Peyer's patch (tissue), 4 donors: ENCODE data around the gene LMX1B.

ENCODE experiments used
- CTCF ChIP-seq, 6 experiments: fragments of 450-650 bp in 4 of 6; fragments of 200-600 bp in 2 of 6; sonication (generic) in 1 of 6; IDR thresholded peaks; one replicate each; pipeline ENCODE4 v1.5.1; 2017 to 2019; ENCODE audit warnings: antibody characterized with exemption in 6 of 6, mild to moderate bottlenecking in 3 of 6, moderate library complexity in 1 of 6
- POLR2A ChIP-seq, 2 donors: fragments of 450-650 bp; IDR thresholded peaks; one replicate each; pipeline ENCODE4 v1.5.1; 2017; ENCODE audit warnings: antibody characterized with exemption in 2 of 2, mild to moderate bottlenecking in 2 of 2, moderate library complexity in 2 of 2

- TF ChIP-seq CTCF (IDR thresholded peaks at IDR 0.05) = no peak
- TF ChIP-seq POLR2A (IDR thresholded peaks at IDR 0.05) = no peak
These were observed 21.3 kb downstream of the LMX1B start for GRCh38 chr9:126635061-126635460.
